ENCODE results near the gene ABRACL. TPM values are rescaled to one million over a fixed set of nuclear protein-coding genes. Genes with fewer than 3 reads are reported as not detected.

Gene ABRACL
- total RNA-seq, 3 donors from 2014 or later: 10.9 to 26.9 (median 17.4) TPM

DNA sequence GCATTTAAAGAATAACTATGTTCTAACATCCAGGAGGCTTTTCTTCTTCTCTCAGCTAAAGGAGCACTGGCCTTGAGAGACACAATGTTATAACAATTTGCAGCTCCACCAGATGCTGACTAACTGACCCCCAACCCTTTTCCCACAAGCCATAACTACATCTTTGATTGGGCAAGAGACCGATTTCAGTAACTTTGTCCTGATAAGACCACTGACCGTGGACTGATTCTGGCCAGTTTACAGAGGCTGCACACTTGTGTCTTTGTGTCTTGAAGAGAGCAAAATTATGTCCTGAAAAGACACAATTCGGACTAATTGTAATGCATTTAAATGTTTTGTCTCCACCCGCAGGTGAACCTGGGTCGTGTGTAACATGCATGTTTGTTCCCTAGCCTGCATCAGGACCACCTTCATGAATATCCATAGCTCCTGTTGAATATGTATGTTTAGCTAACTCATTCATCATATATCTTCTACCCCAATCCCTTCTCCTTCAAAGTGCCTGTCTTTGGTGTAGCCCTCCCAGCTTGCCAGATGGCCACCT is 22.3 kb downstream of the ABRACL start:
- Histone ChIP-seq H3K9me3 (no peaks in the 10 kb centered on the region), H3K27ac (no peak overlapping the region), H3K4me1 (no peaks in the 10 kb centered on the region), H3K36me3 (no peaks in the 10 kb centered on the region), H3K27me3 (no peaks in the 10 kb centered on the region), H3K4me3 (no peak overlapping the region)
- no peak for DNase-seq (ENCODE audit: low spot score in 2 of 2)
- no peak for TF ChIP-seq POLR2AphosphoS5 (IDR thresholded peaks at IDR 0.05)
- TF ChIP-seq, protein P1, sequence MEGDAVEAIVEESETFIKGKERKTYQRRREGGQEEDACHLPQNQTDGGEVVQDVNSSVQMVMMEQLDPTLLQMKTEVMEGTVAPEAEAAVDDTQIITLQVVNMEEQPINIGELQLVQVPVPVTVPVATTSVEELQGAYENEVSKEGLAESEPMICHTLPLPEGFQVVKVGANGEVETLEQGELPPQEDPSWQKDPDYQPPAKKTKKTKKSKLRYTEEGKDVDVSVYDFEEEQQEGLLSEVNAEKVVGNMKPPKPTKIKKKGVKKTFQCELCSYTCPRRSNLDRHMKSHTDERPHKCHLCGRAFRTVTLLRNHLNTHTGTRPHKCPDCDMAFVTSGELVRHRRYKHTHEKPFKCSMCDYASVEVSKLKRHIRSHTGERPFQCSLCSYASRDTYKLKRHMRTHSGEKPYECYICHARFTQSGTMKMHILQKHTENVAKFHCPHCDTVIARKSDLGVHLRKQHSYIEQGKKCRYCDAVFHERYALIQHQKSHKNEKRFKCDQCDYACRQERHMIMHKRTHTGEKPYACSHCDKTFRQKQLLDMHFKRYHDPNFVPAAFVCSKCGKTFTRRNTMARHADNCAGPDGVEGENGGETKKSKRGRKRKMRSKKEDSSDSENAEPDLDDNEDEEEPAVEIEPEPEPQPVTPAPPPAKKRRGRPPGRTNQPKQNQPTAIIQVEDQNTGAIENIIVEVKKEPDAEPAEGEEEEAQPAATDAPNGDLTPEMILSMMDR (IDR thresholded peaks at IDR 0.05): no peak
- no peak for TF ChIP-seq POLR2A (IDR thresholded peaks at IDR 0.05)
- intact Hi-C loops (cut with DNase I; ENCODE audit: low total_unique reads): no loop called here

DNA sequence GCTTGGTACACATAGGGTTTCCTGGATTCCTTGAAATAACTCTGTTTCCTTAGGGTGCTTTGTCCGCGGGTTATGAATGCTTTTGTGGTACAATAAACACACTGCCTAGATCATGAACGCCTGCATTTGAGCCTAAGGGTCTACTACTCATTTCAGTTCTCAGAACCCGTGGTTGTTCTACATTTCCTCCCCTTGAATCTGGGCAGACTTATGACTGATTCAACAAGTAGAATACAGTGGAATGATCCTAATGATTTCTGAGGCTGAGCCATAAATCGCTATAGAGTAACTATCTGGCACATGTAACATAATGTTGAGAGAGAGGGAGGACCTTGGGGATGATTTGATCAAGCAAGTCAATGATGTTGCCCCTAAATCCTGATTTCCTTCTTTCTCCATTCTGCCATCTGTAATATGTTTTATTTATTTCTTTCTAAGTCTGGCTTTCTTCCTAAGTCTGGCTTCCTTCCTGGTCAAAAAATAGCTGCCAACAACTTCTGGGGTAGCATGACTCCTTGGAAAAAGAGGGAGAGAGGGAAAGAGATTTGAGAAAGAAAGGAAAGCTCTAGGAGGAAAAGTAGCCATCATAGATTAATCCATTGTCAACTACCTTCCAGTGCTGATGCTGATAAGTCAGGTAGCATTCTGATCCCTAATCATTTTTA is 23.0 kb downstream of the ABRACL start:
- H3K4me3 ChIP-seq: no peak overlapping the region
- H3K9me3 ChIP-seq: no peaks in the 10 kb centered on the region
- no peaks in the 10 kb centered on the region for H3K4me1 ChIP-seq
- no peak for DNase-seq (ENCODE audit: low spot score in 2 of 2)
- H3K36me3 ChIP-seq: no peaks in the 10 kb centered on the region
- TF ChIP-seq, protein P1 (IDR thresholded peaks at IDR 0.05): no peak
- TF ChIP-seq POLR2AphosphoS5 (IDR thresholded peaks at IDR 0.05): no peak
- TF ChIP-seq POLR2A (IDR thresholded peaks at IDR 0.05): no peak
- no peak overlapping the region for H3K27ac ChIP-seq
- intact Hi-C loops (cut with DNase I; ENCODE audit: low total_unique reads): no loop called here
- no peaks in the 10 kb centered on the region for H3K27me3 ChIP-seq

DNA sequence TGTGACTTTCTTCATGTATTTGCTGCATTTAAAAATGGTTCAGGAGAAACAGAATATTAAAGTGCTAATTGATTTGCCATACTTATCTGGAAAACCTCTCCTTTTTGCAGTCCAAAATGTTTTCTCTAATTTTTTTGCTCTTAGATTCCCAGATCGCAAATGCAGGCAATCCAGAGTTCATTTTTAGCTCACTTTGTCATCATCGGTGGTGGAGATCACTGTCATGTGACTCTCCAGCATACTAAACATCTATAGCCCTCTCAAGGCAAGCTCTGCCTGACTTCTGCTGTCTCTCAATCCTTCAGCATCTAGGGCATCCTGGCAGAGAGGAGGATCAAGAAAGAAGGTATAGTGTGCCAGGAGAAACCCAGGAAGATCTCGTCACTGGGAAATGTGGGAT is 24.8 kb downstream of the ABRACL start:
- H3K36me3 ChIP-seq: no peaks in the 10 kb centered on the region
- DNase-seq (ENCODE audit: low spot score in 2 of 2): no peak
- H3K4me1 ChIP-seq: no peaks in the 10 kb centered on the region
- no peaks in the 10 kb centered on the region for H3K27me3 ChIP-seq
- intact Hi-C loops (cut with DNase I; ENCODE audit: low total_unique reads): no loop called here
- H3K27ac ChIP-seq: no peak overlapping the region
- no peak overlapping the region for H3K4me3 ChIP-seq
- no peaks in the 10 kb centered on the region for H3K9me3 ChIP-seq
- TF ChIP-seq POLR2A (IDR thresholded peaks at IDR 0.05) (no peak), POLR2AphosphoS5 (IDR thresholded peaks at IDR 0.05) (no peak)
- TF ChIP-seq, protein P1 (IDR thresholded peaks at IDR 0.05): no peak

DNA sequence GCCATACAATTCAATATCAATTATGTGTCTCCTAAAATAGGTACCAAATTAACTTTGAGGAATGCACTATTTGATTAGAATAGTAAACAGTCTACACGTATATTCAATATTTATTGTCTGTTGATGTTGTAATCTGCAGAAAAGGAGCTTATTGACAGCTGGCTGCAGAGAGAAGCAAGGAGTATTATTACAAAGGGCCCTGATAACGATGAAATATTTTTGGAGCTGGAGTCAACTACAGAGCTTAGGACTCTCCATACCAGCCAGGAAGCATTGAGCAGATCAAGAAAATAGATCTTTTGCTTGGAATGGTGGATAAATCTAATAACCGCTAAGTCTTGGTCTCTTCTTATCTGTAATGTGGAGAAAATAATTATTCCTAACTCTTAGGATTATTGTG is 25.5 kb downstream of the ABRACL start:
- TF ChIP-seq POLR2AphosphoS5 (IDR thresholded peaks at IDR 0.05) (no peak), POLR2A (IDR thresholded peaks at IDR 0.05) (no peak)
- TF ChIP-seq, protein P1 (IDR thresholded peaks at IDR 0.05): no peak
- no peak overlapping the region for H3K27ac ChIP-seq
- intact Hi-C loops (cut with DNase I; ENCODE audit: low total_unique reads): no loop called here
- H3K9me3 ChIP-seq: no peaks in the 10 kb centered on the region
- H3K4me3 ChIP-seq: no peak overlapping the region
- H3K4me1 ChIP-seq: no peaks in the 10 kb centered on the region
- no peaks in the 10 kb centered on the region for H3K27me3 ChIP-seq
- DNase-seq (ENCODE audit: low spot score in 2 of 2): no peak
- no peaks in the 10 kb centered on the region for H3K36me3 ChIP-seq

DNA sequence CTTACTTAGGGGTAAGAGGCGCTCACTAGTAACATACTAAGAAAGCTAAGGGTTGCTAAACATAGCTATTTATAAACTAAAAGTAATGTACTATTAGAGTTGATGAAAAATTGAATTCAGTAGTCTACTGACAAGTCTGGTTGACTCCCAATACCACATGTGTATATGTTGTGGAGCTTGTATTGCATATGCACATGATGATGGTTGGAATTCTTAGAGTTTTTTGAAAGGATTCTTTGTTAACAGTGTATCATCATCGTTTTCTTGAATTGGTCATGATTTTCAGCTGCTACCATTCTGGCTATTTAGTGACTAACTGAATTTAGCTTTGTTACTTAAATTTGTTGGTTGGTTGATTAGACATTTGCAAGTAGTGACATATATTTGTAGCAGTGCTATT is 27.2 kb downstream of the ABRACL start:
- no peak for DNase-seq (ENCODE audit: low spot score in 2 of 2)
- H3K9me3 ChIP-seq: no peaks in the 10 kb centered on the region
- no peaks in the 10 kb centered on the region for H3K36me3 ChIP-seq
- H3K27ac ChIP-seq: no peak overlapping the region
- no peaks in the 10 kb centered on the region for H3K27me3 ChIP-seq
- intact Hi-C loops (cut with DNase I; ENCODE audit: low total_unique reads): no loop called here
- no peaks in the 10 kb centered on the region for H3K4me1 ChIP-seq
- TF ChIP-seq POLR2A (IDR thresholded peaks at IDR 0.05): no peak
- TF ChIP-seq, protein P1 (IDR thresholded peaks at IDR 0.05): no peak
- no peak for TF ChIP-seq POLR2AphosphoS5 (IDR thresholded peaks at IDR 0.05)
- H3K4me3 ChIP-seq: no peak overlapping the region
